Left lung (tissue), 10 donors: ENCODE results near the gene KCNB1. TPM values are rescaled to one million over a fixed set of nuclear protein-coding genes. Genes with fewer than 3 reads are reported as not detected.

Experiments used
- ATAC-seq: fragments of 200-7000 bp; cut with Tn5 transposase; one replicate; pipeline ENCODE4 v1.9.1; 2020; ENCODE audit warnings: moderate library complexity
- DNase-seq, 4 donors: peaks; one replicate each; pipeline ENCODE4 v3.0.0-alpha.2; 2013 to 2020
- H3K27ac ChIP-seq, 2 donors: fragments of 200-600 bp; sonication (generic) in 1 of 2; one replicate each; pipeline versions ENCODE4 v1.5.0 to v1.8.0; 2020 to 2021
- H3K27me3 ChIP-seq, 2 donors: fragments of 200-600 bp; sonication (generic) in 1 of 2; one replicate each; pipeline versions ENCODE4 v1.5.0 to v1.8.0; 2020 to 2021
- H3K36me3 ChIP-seq, 2 donors: fragments of 200-600 bp; sonication (generic) in 1 of 2; one replicate each; pipeline versions ENCODE4 v1.5.0 to v1.8.0; 2020 to 2021
- H3K4me1 ChIP-seq, 2 donors: fragments of 200-600 bp; one replicate each; pipeline ENCODE4 v1.8.0; 2021
- H3K4me3 ChIP-seq, 2 donors: fragments of 200-600 bp; sonication (generic) in 1 of 2; one replicate each; pipeline versions ENCODE4 v1.5.0 to v1.8.0; 2020 to 2021; ENCODE audit warnings: mild to moderate bottlenecking in 1 of 2
- H3K9me3 ChIP-seq, 2 donors: fragments of 200-600 bp; sonication (generic) in 1 of 2; one replicate each; pipeline versions ENCODE4 v1.5.0 to v1.8.0; 2020 to 2021
- CTCF ChIP-seq, 2 donors: fragments of 200-600 bp; sonication (generic) in 1 of 2; IDR thresholded peaks; one replicate each; pipeline versions ENCODE4 v1.5.0 to v1.8.0; 2021; ENCODE audit warnings: antibody characterized with exemption in 2 of 2
- intact Hi-C, 2 donors: fragments of 100-400 bp; cut with DNase I; formaldehyde crosslinking; loops; one replicate each; pipeline versions ENCODE4 v1.11.2 to v1.14.2; 2022
- polyA plus RNA-seq, 6 donors: library from polyadenylated mRNA; unstranded; fragments of 120-200 nt; gene quantifications; one replicate each; pipeline ENCODE4 v1.2.1, GENCODE V29; 2013; ENCODE audit not compliant: insufficient read length in 6 of 6
- total RNA-seq, 2 donors: library from RNA; stranded (reverse); fragmentation: NEBNext Ultra II Directional; extraction: Animal tissue kit (Norgen Biotek cat#: 25700); gene quantifications; one replicate each; pipeline ENCODE4 v1.2.1, GENCODE V29; 2021
- donor health status: DM: no; HTN: yes; CAD: no.
- donor health status: DM: no; HTN: no; CAD: no.

The KCNB1 gene
- total and polyA plus RNA-seq, 8 donors = 0.26 to 1.2 (median 0.44) TPM

GRCh38 chr20:49324306-49324705 is 158.2 kb downstream of the KCNB1 start:
- no peaks in the 10 kb centered on the region for H3K36me3 ChIP-seq
- DNase-seq (no peak), ATAC-seq (no peak)
- H3K27ac ChIP-seq = peak overlapping the region in 1 of 2 donors; percentile 68
- H3K27me3 ChIP-seq = peaks cover 7 to 29% of the 10 kb centered on the region in 2 donors
- peaks cover 0 to 14% of the 10 kb centered on the region in 2 donors for H3K4me1 ChIP-seq
- intact Hi-C loops = loop anchor here in 1 of 2 donors (10.0 kb wide), 1 partner anchor 80 kb away; no protein-coding TSS in a partner anchor
- no peak for TF ChIP-seq CTCF (IDR thresholded peaks at IDR 0.05)
- H3K9me3 ChIP-seq = no peaks in the 10 kb centered on the region
- H3K4me3 ChIP-seq = no peak overlapping the region

- Histone ChIP-seq H3K27me3 (peaks cover 13 to 35% of the 10 kb centered on the region in 2 donors), H3K9me3 (no peaks in the 10 kb centered on the region), H3K27ac (peak overlapping the region in 1 of 2 donors; percentile 68), H3K36me3 (no peaks in the 10 kb centered on the region), H3K4me1 (peaks cover 5 to 20% of the 10 kb centered on the region in 2 donors), H3K4me3 (no peak overlapping the region)
- no peak for TF ChIP-seq CTCF (IDR thresholded peaks at IDR 0.05)
- ATAC-seq (peak; percentile 73), DNase-seq (peak in 1 of 4 donors; percentile 57)
- intact Hi-C loops = loop anchor here in 1 of 2 donors (10.0 kb wide), 1 partner anchor 79 kb away; no protein-coding TSS in a partner anchor
These were observed 158.7 kb downstream of the KCNB1 start for GRCh38 chr20:49323622-49324238.

DNA sequence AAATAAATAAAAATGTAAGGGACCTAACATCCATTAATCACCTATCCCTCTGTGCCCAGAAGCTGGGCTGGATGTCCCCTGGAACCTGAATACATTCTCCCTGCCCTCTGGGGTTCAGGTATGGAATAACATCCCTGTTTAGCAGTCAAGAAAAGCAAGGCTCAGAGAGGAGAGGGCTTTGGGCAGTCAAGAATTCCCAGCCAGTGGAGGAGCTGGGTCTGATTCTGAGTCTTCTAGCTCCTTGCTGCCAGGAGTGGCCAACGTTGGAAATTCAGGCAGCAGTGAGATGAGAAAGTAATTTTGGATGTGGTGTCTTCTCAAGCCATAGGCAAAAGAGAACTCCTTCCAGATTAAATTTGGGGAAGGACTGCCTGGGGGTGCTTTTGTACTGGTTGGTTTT is 162.0 kb downstream of the KCNB1 start:
- no peak overlapping the region for H3K27ac ChIP-seq
- TF ChIP-seq CTCF (IDR thresholded peaks at IDR 0.05) = no peak
- no peaks in the 10 kb centered on the region for H3K9me3 ChIP-seq
- H3K36me3 ChIP-seq = no peaks in the 10 kb centered on the region
- peaks cover 41 to 67% of the 10 kb centered on the region in 2 donors for H3K27me3 ChIP-seq
- no peak overlapping the region for H3K4me3 ChIP-seq
- ATAC-seq (peak; percentile 11), DNase-seq (no peak)
- intact Hi-C loops = loop anchor here in 1 of 2 donors (10.0 kb wide), 1 partner anchor 76 kb away; no protein-coding TSS in a partner anchor
- H3K4me1 ChIP-seq = peaks cover 13 to 29% of the 10 kb centered on the region in 2 donors

- TF ChIP-seq CTCF (IDR thresholded peaks at IDR 0.05) = no peak
- H3K27ac ChIP-seq = no peak overlapping the region
- H3K9me3 ChIP-seq = no peaks in the 10 kb centered on the region
- DNase-seq = no peak
- H3K36me3 ChIP-seq = no peaks in the 10 kb centered on the region
- no peak for ATAC-seq
- peaks cover 13 to 29% of the 10 kb centered on the region in 2 donors for H3K4me1 ChIP-seq
- intact Hi-C loops = no loop called here
- peak overlapping the region in 1 of 2 donors; percentile 27 for H3K4me3 ChIP-seq
- peaks cover 41 to 78% of the 10 kb centered on the region in 2 donors for H3K27me3 ChIP-seq
These were observed 163.2 kb downstream of the KCNB1 start for GRCh38 chr20:49319208-49319809.
